Fibroblast of lung (primary cell): Measurements from ENCODE around the gene NOXO1. TPM values are rescaled to one million over a fixed set of nuclear protein-coding genes. Genes with fewer than 3 reads are reported as not detected.

Experiments used
- DNase-seq, 2 donors: peaks; one replicate each; pipeline versions ENCODE4 v3.0.0 to v3.0.0-alpha.2; 2010; ENCODE audit warnings: low read depth in 2 of 2
- H2AFZ ChIP-seq: 2 replicates; pipeline ENCODE4 v1.5.1; 2012; ENCODE audit warnings: low read length, control low read depth, inconsistent platforms
- H3K27ac ChIP-seq: 2 replicates; pipeline ENCODE4 v1.5.1; 2011; ENCODE audit warnings: low read length, control low read depth; ENCODE audit not compliant: insufficient read depth
- H3K27me3 ChIP-seq: 2 replicates; pipeline ENCODE4 v1.5.1; 2011; ENCODE audit warnings: mild to moderate bottlenecking, low read length; ENCODE audit not compliant: control insufficient read depth, insufficient read depth
- H3K36me3 ChIP-seq: 2 replicates; pipeline ENCODE4 v1.5.1; 2011; ENCODE audit warnings: low read length; ENCODE audit not compliant: control insufficient read depth, insufficient read depth
- H3K4me1 ChIP-seq: 2 replicates; pipeline ENCODE4 v1.5.1; 2011; ENCODE audit warnings: low read length; ENCODE audit not compliant: control insufficient read depth, insufficient read depth; ENCODE audit errors: extremely low read depth
- H3K4me2 ChIP-seq: 2 replicates; pipeline ENCODE4 v1.5.1; 2011; ENCODE audit warnings: low read length, control low read depth; ENCODE audit not compliant: insufficient read depth; ENCODE audit errors: extremely low read depth
- H3K4me3 ChIP-seq, 4 experiments: fragments of 200-600 bp in 1 of 4; sonication (generic) in 1 of 4; replicated peaks in 1 of 4; 2 replicates each; pipeline ENCODE4 v1.5.1; 2011 to 2016; ENCODE audit warnings: low read length in 4 of 4, low read depth in 3 of 4, mild to moderate bottlenecking in 3 of 4, control low read depth in 2 of 4, inconsistent platforms in 1 of 4, mixed read lengths in 1 of 4; ENCODE audit not compliant: insufficient read depth in 1 of 4; ENCODE audit errors: control extremely low read depth in 1 of 4
- H3K79me2 ChIP-seq: 2 replicates; pipeline ENCODE4 v1.5.1; 2012; ENCODE audit warnings: mild to moderate bottlenecking, low read length, inconsistent platforms; ENCODE audit not compliant: control insufficient read depth, insufficient read depth
- H3K9ac ChIP-seq: 2 replicates; pipeline ENCODE4 v1.5.1; 2011; ENCODE audit warnings: mild to moderate bottlenecking, low read length, control low read depth; ENCODE audit not compliant: insufficient read depth
- H3K9me3 ChIP-seq: 2 replicates; pipeline ENCODE4 v1.5.1; 2012; ENCODE audit warnings: low read depth, low read length; ENCODE audit not compliant: control insufficient read depth, insufficient read depth
- H4K20me1 ChIP-seq: 2 replicates; pipeline ENCODE4 v1.5.1; 2011; ENCODE audit warnings: low read length; ENCODE audit not compliant: control insufficient read depth, insufficient read depth; ENCODE audit errors: extremely low read depth
- CTCF ChIP-seq, 2 donors: IDR thresholded peaks in 1 of 2; conservative IDR thresholded peaks in 1 of 2; 1 replicate in 1 of 2; 2 replicates in 1 of 2; pipeline ENCODE4 v1.5.1; 2011 to 2012; ENCODE audit warnings: low read length in 2 of 2, control low read depth in 1 of 2, inconsistent platforms in 1 of 2, low read depth in 1 of 2, mild to moderate bottlenecking in 1 of 2
- EZH2 ChIP-seq: IDR thresholded peaks from 2 replicates; pipeline ENCODE4 v1.5.1; 2012; ENCODE audit warnings: low read length, control low read depth, mild to moderate bottlenecking; ENCODE audit errors: missing control alignments
- polyA plus RNA-seq, 2 donors: library from polyadenylated mRNA; depleted of rRNA in 1 of 2; stranded (reverse) in 1 of 2; unstranded in 1 of 2; fragments of >200 nt; gene quantifications; 2 replicates each; pipeline ENCODE4 v1.2.1, GENCODE V29; 2011 to 2012; ENCODE audit warnings: missing spikeins in 1 of 2
- total RNA-seq: library from RNA; depleted of rRNA; stranded (reverse); fragments of >200 nt; gene quantifications from 2 replicates; pipeline ENCODE4 v1.2.1, GENCODE V29; 2014

Gene NOXO1
- total and polyA plus RNA-seq, 2 donors (not counting 1 experiment from before 2014, with no cell fraction given), result 0.03 TPM; not detected in 1

DNA sequence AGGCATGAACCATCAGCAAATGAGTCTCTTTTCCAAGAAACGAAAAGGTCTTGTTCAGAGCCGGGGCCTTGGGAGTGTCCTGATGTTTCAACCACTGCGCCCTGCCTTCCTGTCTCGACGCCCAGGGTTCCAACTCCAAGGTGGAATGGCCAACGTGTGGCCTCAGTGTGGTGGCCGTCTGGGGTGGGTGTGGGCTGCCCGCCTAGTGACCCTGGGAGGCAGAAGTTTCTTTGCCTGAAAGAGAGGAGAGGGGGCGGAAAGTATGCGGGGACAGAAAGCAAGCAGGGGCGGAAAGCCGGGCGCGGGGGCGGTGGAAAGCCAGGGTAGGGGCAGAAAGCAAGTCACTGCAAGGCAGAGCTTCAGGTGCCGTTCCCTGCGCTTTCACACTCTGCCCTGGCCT is 42.4 kb downstream of the NOXO1 start:
- no peak for TF ChIP-seq EZH2
- TF ChIP-seq CTCF (conservative IDR thresholded peaks at IDR 0.05 in 1 of 2, IDR thresholded peaks at IDR 0.05 in 1 of 2; ENCODE audit: low read depth in 1 of 2, low read length in 2 of 2), result no peak
- H3K9ac ChIP-seq, result no peak overlapping the region
- H3K9me3 ChIP-seq, result no peaks in the 10 kb centered on the region
- H3K4me3 ChIP-seq, result no peak overlapping the region
- H3K27me3 ChIP-seq, result no peaks in the 10 kb centered on the region
- no peak for DNase-seq
- H2AFZ ChIP-seq, result no peak overlapping the region
- H3K4me2 ChIP-seq, result no peak overlapping the region
- H3K36me3 ChIP-seq, result peaks cover 8% of the 10 kb centered on the region
- peaks cover 7% of the 10 kb centered on the region for H3K4me1 ChIP-seq
- H3K79me2 ChIP-seq, result no peaks in the 10 kb centered on the region
- no peak overlapping the region for H3K27ac ChIP-seq
- no peaks in the 10 kb centered on the region for H4K20me1 ChIP-seq

- DNase-seq, result no peak
- H3K79me2 ChIP-seq, result no peaks in the 10 kb centered on the region
- no peaks in the 10 kb centered on the region for H3K27me3 ChIP-seq
- H2AFZ ChIP-seq, result no peak overlapping the region
- H3K4me2 ChIP-seq, result no peak overlapping the region
- H4K20me1 ChIP-seq, result no peaks in the 10 kb centered on the region
- TF ChIP-seq CTCF (conservative IDR thresholded peaks at IDR 0.05 in 1 of 2, IDR thresholded peaks at IDR 0.05 in 1 of 2; ENCODE audit: low read depth in 1 of 2, low read length in 2 of 2) (no peak), EZH2 (no peak)
- no peak overlapping the region for H3K27ac ChIP-seq
- no peaks in the 10 kb centered on the region for H3K9me3 ChIP-seq
- H3K4me3 ChIP-seq, result no peak overlapping the region
- peaks cover 7% of the 10 kb centered on the region for H3K4me1 ChIP-seq
- H3K9ac ChIP-seq, result no peak overlapping the region
- H3K36me3 ChIP-seq, result peaks cover 8% of the 10 kb centered on the region
Measured at GRCh38 chr16:1938316-1938715, 43.0 kb downstream of the NOXO1 start.

- H3K36me3 ChIP-seq, result peaks cover 8% of the 10 kb centered on the region
- H4K20me1 ChIP-seq, result no peaks in the 10 kb centered on the region
- no peak overlapping the region for H3K4me3 ChIP-seq
- DNase-seq, result no peak
- no peak overlapping the region for H3K4me2 ChIP-seq
- H3K27ac ChIP-seq, result no peak overlapping the region
- TF ChIP-seq CTCF (conservative IDR thresholded peaks at IDR 0.05 in 1 of 2, IDR thresholded peaks at IDR 0.05 in 1 of 2; ENCODE audit: low read depth in 1 of 2, low read length in 2 of 2) (no peak), EZH2 (no peak)
- no peaks in the 10 kb centered on the region for H3K9me3 ChIP-seq
- no peaks in the 10 kb centered on the region for H3K27me3 ChIP-seq
- no peaks in the 10 kb centered on the region for H3K79me2 ChIP-seq
- no peak overlapping the region for H2AFZ ChIP-seq
- no peak overlapping the region for H3K9ac ChIP-seq
- H3K4me1 ChIP-seq, result peaks cover 2% of the 10 kb centered on the region
Measured at GRCh38 chr16:1936945-1937479, 44.3 kb downstream of the NOXO1 start.
